Measurements from ENCODE around the gene CCDC77.
"Not testable (repeated sequence)": the region's sequence is repeated elsewhere in the genome, so short reads cannot be mapped to it uniquely, and the experiment has no call there.

CCDC77 gene

GRCh38 chr12:401235-402028 lies at the start of gene CCDC77:
TSS of gene CCDC77 (plus strand) at chr12:401644. CDS start at chr12:409384, 7,740 bp downstream.
- peak; percentile 95 for DNase-seq (ENCODE audit: low spot score)

DNA sequence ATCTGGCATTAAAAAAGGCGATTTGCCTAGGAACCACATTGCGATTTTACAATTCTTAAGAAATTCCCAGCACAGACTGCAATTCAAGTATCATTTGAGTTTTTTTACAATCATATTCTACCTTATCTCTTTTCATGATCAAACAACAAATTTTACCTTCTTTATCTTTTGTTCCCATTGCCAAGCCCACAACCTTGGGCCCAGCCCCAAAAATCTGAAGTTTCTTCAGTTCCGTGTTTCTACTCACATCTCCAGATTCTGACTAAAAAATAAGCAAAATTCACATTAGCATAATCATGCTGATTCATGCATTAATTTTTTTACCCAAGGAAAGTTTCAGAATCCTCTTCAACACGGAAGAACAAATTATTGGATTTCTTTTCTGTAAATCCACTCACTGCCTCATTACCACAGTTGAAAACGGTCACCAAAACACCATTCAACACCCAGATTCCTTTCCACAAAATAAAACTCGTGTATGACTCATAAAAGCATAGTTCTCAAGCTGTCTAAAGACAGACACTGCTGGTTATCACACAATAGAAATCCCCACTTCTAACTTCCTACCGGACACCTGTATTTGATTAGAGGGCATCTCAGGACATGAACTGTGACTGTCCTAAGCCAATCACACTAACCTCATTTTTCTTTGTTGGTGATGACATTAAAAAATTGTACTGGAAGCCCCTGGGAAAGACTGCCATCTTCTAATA lies 45.0 kb upstream of the CCDC77 start:
- no peak for DNase-seq (ENCODE audit: low spot score)

DNA sequence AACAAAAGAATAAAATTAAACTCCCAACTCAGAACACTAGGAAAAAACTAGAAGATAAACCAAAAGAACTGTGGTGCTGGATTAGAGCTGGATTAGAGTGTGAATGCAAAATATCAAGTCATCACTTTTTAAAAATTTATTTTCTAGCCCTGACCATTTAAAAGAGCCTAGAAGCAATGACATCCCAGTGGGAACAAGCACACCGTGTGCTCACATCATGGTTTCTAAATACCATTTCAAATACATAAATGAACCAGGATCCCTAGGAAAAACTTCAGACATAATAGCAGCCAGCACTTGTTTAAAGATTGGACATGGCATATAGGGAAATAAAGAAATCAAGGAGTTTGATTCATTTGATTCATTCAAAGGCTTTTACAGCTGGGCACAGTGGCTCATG lies 42.4 kb upstream of the CCDC77 start:
- no peak for DNase-seq (ENCODE audit: low spot score)

DNA sequence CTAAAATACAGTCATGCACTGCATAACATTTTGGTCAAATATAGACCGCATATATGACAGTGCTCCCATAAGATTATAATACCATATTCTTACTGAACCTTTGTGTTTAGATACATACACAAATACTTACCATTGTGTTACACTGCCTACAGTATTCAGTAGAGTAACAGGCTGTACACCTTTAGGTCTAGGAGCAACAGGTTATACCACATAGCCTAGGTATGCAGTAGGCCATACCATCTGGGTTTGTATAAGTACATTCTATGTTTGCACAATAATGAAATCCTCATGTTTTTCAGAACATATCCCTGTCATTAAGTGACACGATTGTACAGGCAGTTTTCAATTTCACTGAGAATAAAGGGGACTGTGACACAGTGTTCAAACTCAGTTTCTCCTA lies 34.6 kb upstream of the CCDC77 start:
- DNase-seq (ENCODE audit: low spot score), result no peak

DNA sequence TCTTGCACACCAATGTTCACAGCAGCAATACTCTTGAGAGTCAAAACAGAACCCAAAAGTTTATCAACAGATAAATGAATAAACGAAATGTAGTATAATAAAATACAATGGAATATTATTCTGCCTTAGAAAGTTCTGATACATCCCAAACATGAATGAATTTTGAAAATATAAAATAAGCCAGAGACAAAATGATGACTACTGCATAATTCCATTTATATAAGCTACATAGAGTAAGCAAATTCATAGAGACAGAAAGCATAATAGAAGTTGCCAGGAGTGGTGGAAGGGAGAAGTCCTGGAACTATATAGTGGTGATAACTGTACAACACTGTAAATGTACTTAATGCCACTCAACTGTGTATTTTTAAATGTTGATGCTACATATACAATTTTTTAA lies 33.5 kb upstream of the CCDC77 start:
- no peak for DNase-seq (ENCODE audit: low spot score)

DNA sequence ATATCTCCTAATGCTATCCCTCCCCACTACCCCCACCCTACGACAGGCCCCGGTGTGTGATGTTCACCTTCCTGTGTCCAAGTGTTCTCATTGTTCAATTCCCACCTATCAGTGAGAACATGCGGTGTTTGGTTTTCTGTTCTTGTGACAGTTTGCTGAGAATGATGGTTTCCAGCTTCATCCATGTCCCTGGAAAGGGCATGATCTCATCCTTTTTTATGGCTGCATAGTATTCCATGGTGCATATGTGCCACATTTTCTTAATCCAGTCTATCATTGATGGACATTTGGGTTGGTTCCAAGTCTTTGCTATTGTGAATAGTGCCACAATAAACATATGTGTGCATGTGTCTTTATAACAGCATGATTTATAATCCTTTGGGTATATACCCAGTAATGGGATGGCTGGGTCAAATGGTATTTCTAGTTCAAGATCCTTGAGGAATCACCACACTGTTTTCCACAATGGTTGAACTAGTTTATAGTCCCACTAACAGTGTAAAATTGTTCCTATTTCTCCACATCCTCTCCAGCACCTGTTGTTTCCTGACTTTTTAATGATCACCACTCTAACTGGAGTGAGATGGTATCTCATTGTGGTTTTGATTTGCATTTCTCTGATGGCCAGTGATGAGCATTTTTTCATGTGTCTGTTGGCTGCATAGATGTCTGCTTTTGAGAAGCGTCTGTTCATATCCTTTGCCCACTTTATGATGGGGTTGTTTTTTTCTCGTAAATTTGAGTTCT lies 30.5 kb upstream of the CCDC77 start:
- not testable (repeated sequence) for DNase-seq (ENCODE audit: low spot score)

GRCh38 chr12:386651-387050 lies 14.8 kb upstream of the CCDC77 start:
- peak; percentile 68 for DNase-seq (ENCODE audit: low spot score)

- peak; percentile 41 for DNase-seq (ENCODE audit: low spot score)
These were observed 13.4 kb upstream of the CCDC77 start for GRCh38 chr12:388012-388411.

GRCh38 chr12:388541-389141 lies 12.8 kb upstream of the CCDC77 start:
- peak; percentile 60 for DNase-seq (ENCODE audit: low spot score)

- DNase-seq (ENCODE audit: low spot score), result peak; percentile 95
These were observed 12.0 kb upstream of the CCDC77 start, which contains the start of gene KDM5A for GRCh38 chr12:389142-390096. TSS of gene KDM5A (minus strand) at chr12:389320. CDS start at chr12:389091, 229 bp downstream.

DNA sequence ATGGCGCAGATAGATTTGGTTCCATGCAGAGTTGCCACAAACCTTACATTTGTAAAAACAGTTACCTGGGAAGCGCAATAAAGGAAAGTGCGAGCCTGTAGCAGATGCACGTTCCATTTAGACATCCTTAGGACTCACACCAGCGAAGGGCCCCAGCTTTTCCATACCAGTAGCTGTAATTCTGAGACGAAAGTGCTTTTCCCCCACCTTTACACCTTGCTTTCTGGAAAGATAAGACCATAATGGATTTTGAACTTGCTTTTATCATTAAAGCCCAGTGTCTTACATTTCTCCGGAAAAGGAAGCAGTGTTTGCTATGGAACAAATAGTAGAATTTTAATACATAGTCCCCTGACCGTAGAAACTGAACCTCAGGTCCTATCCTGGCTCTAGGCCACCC lies 616 bp upstream of the CCDC77 start:
- no peak for DNase-seq (ENCODE audit: low spot score)

GRCh38 chr12:402029-402389 lies 565 bp downstream of the CCDC77 start:
- DNase-seq (ENCODE audit: low spot score), result peak; percentile 64

DNA sequence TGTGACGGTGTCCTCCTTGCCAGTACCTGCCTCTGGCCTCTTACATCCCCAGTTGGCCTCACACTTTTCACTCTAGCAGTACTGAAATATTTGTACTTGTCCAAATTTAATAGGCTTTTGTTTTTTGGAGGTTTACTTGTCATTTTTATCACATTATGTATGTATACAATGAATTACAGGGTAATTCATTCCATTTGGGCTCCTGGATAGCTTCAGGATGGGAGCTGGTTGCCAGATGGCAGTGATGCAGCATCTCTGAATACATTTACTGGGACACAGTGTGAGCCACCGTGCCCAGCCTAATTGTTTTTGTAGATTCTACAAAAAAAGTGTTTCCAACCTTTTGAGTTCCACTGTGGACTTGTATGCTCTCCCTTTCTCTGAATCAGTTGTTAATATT lies 13.4 kb downstream of the CCDC77 start:
- DNase-seq (ENCODE audit: low spot score), result no peak

- DNase-seq (ENCODE audit: low spot score), result no peak
These were observed 17.0 kb downstream of the CCDC77 start for GRCh38 chr12:418432-418831.

DNA sequence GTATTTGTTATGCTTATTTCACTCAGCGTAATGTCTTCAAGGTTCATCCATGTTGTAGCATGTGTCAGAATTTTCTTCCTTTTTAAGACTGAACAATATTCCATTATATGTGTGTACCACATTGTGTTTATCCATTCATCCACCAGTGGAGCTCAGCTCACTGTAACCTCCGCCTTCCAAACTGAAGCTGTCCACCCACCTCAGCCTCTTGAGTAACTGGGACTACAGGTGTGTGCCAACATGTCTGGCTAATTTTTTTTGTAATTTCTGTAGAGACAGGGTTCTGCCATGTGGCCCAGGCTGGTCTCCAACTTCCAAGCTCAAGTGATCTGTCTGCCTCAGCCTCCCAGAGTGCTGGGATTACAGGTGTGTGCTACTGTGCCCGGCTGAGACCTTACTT lies 21.1 kb downstream of the CCDC77 start:
- no peak for DNase-seq (ENCODE audit: low spot score)

- DNase-seq (ENCODE audit: low spot score), result not testable (repeated sequence)
These were observed 34.3 kb downstream of the CCDC77 start for GRCh38 chr12:435737-436136.

- peak; percentile 55 for DNase-seq (ENCODE audit: low spot score)
These were observed 40.9 kb downstream of the CCDC77 start for GRCh38 chr12:442235-442884.

- DNase-seq (ENCODE audit: low spot score), result no peak
These were observed 45.7 kb downstream of the CCDC77 start for GRCh38 chr12:447141-447540.

DNA sequence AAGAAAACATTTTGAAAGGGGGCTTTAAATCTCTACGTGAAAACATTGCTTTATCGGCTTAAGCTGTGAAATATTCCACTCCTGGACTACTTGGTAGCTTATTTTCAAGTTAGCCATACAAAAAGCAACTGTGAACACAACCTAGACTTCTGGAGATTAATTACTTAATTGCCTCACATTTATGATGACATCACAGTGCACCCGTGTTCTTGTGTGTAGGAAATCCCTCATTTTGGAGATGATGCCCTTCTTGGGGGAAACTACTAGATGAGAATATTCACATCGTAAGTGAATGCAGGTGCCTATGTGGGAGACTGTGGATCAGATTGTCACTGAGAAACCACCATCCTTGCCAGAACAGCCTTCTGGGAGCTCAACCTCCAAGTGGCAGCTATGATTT lies 47.8 kb downstream of the CCDC77 start:
- no peak for DNase-seq (ENCODE audit: low spot score)

DNA sequence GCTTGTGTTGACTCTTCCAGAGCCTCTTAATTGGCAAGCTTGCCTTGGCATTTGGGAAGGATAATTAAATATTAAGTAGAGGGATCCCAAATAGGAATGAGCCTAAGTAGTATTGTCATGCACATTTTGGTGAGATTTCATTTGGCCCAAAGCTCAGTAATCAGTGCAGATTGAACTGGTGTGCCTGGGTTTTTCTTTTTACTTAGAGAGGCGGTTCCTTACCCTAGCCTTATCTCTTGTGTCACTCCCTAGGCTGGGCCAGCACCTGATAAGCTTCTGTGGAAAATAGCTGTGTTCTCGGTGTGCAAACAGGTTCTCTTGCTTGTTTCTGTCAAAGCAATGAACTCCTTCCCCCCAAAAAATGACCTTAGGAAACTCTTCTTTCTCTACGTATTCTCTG lies 49.0 kb downstream of the CCDC77 start:
- no peak for DNase-seq (ENCODE audit: low spot score)

All from RKO (cell line).